Muscle layer of duodenum (tissue), 2 donors: Measurements from ENCODE around the gene TGIF2.
"Not testable (repeated sequence)": the region's sequence is repeated elsewhere in the genome, so short reads cannot be mapped to it uniquely, and the experiment has no call there.

Source experiments
- H3K27ac ChIP-seq: one replicate; pipeline ENCODE4 v1.7.0; 2013; ENCODE audit warnings: mild to moderate bottlenecking, low read length
- H3K27me3 ChIP-seq: one replicate; pipeline ENCODE4 v1.7.0; 2013; ENCODE audit warnings: low read depth, mild to moderate bottlenecking, control low read depth, low read length
- H3K36me3 ChIP-seq, 2 donors: one replicate each; pipeline ENCODE4 v1.7.0; 2013; ENCODE audit warnings: low read length in 2 of 2, control low read depth in 1 of 2, mild to moderate bottlenecking in 1 of 2; ENCODE audit not compliant: insufficient read depth in 2 of 2, control insufficient read depth in 1 of 2
- H3K4me1 ChIP-seq, 2 donors: one replicate each; pipeline ENCODE4 v1.7.0; 2013; ENCODE audit warnings: low read length in 2 of 2, mild to moderate bottlenecking in 2 of 2, control low read depth in 1 of 2, moderate library complexity in 1 of 2; ENCODE audit not compliant: insufficient read depth in 2 of 2, control insufficient read depth in 1 of 2
- H3K4me3 ChIP-seq, 2 donors: one replicate each; pipeline ENCODE4 v1.7.0; 2013; ENCODE audit warnings: low read length in 2 of 2, low read depth in 1 of 2, mild to moderate bottlenecking in 1 of 2
- H3K9me3 ChIP-seq, 2 donors: one replicate each; pipeline ENCODE4 v1.7.0; 2013; ENCODE audit warnings: low read length in 2 of 2, control low read depth in 1 of 2, mild to moderate bottlenecking in 1 of 2; ENCODE audit not compliant: control insufficient read depth in 1 of 2
- donor health status: healthy.

TGIF2 gene

DNA sequence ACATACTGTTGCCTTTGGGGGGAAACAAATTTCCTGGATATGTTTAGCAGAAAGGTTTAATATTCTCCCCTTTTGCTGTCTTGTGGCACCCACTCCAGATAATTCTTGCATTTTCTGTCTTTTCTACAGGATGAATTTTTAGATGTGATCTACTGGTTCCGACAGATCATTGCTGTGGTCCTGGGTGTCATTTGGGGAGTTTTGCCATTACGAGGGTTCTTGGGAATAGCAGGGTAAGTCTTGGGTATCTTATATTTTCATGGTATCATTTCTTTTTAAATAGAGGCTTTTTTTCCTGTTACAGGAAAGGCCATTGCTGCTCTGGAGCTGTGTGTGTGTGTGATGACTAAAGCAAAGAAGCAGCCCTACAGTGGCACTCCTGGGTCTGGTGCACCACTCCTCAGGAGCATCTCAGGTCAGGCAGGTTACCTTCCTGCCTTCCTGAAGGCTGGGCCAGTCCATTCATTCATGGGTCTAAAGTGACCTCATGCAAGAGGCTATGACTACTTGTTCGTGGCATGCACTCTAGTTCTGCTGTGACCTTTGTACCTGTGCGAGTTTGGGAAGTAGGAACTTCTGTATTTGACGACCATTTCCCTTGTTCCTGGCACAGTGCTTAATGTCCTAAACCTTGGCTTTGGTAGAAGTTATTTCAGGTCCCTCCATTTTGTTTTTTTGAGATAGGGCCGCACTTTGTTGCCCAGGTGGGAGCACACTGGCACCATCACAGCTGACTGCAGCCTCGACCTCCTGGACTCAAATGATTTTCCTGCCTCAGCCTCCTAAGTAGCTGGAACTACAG is 34.4 kb downstream of the TGIF2 start:
- H3K27me3 ChIP-seq: no peaks in the 10 kb centered on the region
- peak overlapping the region in 1 of 2 donors; percentile 96 for H3K4me3 ChIP-seq
- peaks cover 12 to 16% of the 10 kb centered on the region in 2 donors for H3K4me1 ChIP-seq
- no peaks in the 10 kb centered on the region for H3K9me3 ChIP-seq
- no peak overlapping the region for H3K27ac ChIP-seq
- peaks cover 34 to 48% of the 10 kb centered on the region in 2 donors for H3K36me3 ChIP-seq

GRCh38 chr20:36608388-36608728 is 35.0 kb downstream of the TGIF2 start:
- not testable (repeated sequence) for H3K27me3 ChIP-seq, H3K27ac ChIP-seq, H3K9me3 ChIP-seq, H3K4me3 ChIP-seq
- Histone ChIP-seq H3K4me1 (peaks cover 12 to 16% of the 10 kb centered on the region in 2 donors), H3K36me3 (peaks cover 35 to 52% of the 10 kb centered on the region in 2 donors)

DNA sequence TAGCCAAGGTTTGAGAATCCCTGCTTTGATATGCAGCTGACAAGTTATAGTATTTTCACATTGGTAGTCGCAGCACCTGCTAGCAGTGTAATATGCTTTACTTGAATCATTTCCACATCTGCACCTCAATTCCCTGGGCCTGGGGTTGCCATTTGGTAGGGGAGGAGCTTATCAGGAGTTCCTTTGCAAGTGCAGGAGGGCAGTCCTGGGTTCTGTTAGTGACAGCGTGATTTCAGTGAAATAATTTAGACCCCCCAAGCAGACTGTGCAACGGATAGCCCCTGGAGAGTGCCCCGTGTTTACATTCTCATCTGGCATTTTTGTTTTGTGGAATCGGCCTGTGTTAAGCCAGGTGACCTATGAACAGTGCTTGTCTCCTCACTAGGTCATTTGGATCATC is 38.2 kb downstream of the TGIF2 start:
- peaks cover 57 to 66% of the 10 kb centered on the region in 2 donors for H3K36me3 ChIP-seq
- H3K27me3 ChIP-seq: no peaks in the 10 kb centered on the region
- no peak overlapping the region for H3K27ac ChIP-seq
- peaks cover 8 to 13% of the 10 kb centered on the region in 2 donors for H3K4me1 ChIP-seq
- no peak overlapping the region for H3K4me3 ChIP-seq
- no peaks in the 10 kb centered on the region for H3K9me3 ChIP-seq

- Histone ChIP-seq H3K4me1 (no peaks in the 10 kb centered on the region), H3K9me3 (no peaks in the 10 kb centered on the region), H3K27me3 (no peaks in the 10 kb centered on the region), H3K36me3 (peaks cover 48 to 56% of the 10 kb centered on the region in 2 donors), H3K4me3 (no peak overlapping the region), H3K27ac (no peak overlapping the region)
Measured at GRCh38 chr20:36613974-36614373, 40.6 kb downstream of the TGIF2 start.

DNA sequence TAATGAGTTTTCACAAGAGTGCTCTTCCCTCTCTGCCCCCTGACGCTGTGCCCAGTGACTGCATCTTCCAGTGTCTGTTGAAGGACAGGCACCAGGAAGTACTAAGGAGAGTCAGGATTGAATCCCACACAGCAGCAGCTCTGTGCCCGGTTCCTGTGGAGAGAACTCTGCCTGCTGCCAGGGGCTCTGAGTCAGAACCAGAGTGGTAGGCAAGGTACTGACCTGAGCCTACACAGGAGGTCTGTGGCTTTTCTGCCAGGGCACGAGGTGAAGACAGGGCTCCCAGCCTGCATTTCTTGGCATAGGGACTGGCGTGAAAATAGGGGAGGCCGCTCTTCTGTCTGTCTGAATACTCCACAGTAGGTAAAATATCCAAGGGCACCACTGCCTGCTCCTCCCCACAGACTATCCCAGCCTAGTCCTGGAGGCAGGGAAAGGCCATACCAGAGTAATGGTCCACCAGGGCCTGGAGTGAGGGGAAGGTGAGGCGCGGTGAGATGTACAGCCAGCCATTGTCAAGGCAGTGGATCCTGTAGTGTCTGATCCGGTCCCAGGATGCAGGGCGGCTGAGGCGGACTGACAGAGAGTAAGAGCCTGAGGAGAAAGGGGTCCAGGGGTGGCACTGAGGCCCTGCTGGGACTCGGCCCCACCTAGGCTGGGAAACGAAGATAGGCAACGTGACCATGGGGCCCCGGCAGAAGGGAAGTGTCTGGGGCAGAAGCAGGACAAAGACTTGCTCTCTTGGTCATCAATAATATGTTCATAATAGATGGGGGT is 41.6 kb downstream of the TGIF2 start:
- Histone ChIP-seq H3K36me3 (peaks cover 42 to 48% of the 10 kb centered on the region in 2 donors), H3K27me3 (no peaks in the 10 kb centered on the region), H3K9me3 (no peaks in the 10 kb centered on the region), H3K27ac (no peak overlapping the region), H3K4me1 (no peaks in the 10 kb centered on the region), H3K4me3 (no peak overlapping the region)

GRCh38 chr20:36620917-36621316 is 47.5 kb downstream of the TGIF2 start:
- no peaks in the 10 kb centered on the region for H3K4me1 ChIP-seq
- H3K36me3 ChIP-seq: no peaks in the 10 kb centered on the region
- no peaks in the 10 kb centered on the region for H3K9me3 ChIP-seq
- no peaks in the 10 kb centered on the region for H3K27me3 ChIP-seq
- no peak overlapping the region for H3K27ac ChIP-seq
- no peak overlapping the region for H3K4me3 ChIP-seq

- Histone ChIP-seq H3K36me3 (no peaks in the 10 kb centered on the region), H3K9me3 (no peaks in the 10 kb centered on the region), H3K27ac (no peak overlapping the region), H3K4me1 (no peaks in the 10 kb centered on the region), H3K4me3 (no peak overlapping the region), H3K27me3 (no peaks in the 10 kb centered on the region)
Measured at GRCh38 chr20:36623444-36623843, 50.0 kb downstream of the TGIF2 start.

GRCh38 chr20:36624068-36624943 is 50.9 kb downstream of the TGIF2 start:
- H3K9me3 ChIP-seq: no peaks in the 10 kb centered on the region
- no peaks in the 10 kb centered on the region for H3K27me3 ChIP-seq
- H3K4me1 ChIP-seq: no peaks in the 10 kb centered on the region
- H3K27ac ChIP-seq: no peak overlapping the region
- no peaks in the 10 kb centered on the region for H3K36me3 ChIP-seq
- H3K4me3 ChIP-seq: no peak overlapping the region

- Histone ChIP-seq H3K36me3 (no peaks in the 10 kb centered on the region), H3K27me3 (no peaks in the 10 kb centered on the region), H3K27ac (no peak overlapping the region), H3K4me1 (no peaks in the 10 kb centered on the region), H3K9me3 (no peaks in the 10 kb centered on the region), H3K4me3 (no peak overlapping the region)
Measured at GRCh38 chr20:36624944-36625324, 51.5 kb downstream of the TGIF2 start.

DNA sequence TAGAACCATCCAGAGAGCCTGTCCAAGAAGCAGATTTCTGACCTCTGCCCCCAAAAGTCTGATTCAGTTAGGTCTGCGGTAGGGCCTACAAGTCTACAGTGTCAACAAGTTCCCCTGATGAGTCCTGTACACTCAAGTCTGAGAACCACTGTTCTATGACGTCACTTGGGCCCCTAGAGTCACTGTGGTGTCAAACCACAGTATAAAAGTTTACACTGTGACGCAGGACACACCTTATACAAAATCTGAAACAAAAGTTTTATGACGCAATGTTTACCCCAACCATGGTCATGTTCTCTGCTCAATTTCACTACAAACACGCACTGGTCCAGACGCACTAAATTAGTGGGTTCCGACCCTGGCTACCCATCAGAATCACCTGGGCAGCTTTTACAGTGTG is 54.7 kb downstream of the TGIF2 start:
- no peaks in the 10 kb centered on the region for H3K27me3 ChIP-seq
- no peak overlapping the region for H3K27ac ChIP-seq
- H3K9me3 ChIP-seq: no peaks in the 10 kb centered on the region
- no peak overlapping the region for H3K4me3 ChIP-seq
- no peaks in the 10 kb centered on the region for H3K4me1 ChIP-seq
- H3K36me3 ChIP-seq: no peaks in the 10 kb centered on the region
